Adrenal gland (tissue), 12 donors: Measurements from ENCODE around the gene FBXW8. TPM values are rescaled to one million over a fixed set of nuclear protein-coding genes. Genes with fewer than 3 reads are reported as not detected.
A peak's percentile ranks its signal among the peaks of the same experiment; 100 is the strongest.

Source experiments
- DNase-seq, 7 donors: peaks; one replicate each; pipeline ENCODE4 v3.0.0-alpha.2; 2019 to 2020
- H3K27ac ChIP-seq, 5 donors: fragments of 200-600 bp; sonication (generic) in 4 of 5; 1 replicate in 3 of 5; 2 replicates in 2 of 5; pipeline versions ENCODE4 v1.5.1 to v1.8.0; 2016 to 2020; ENCODE audit warnings: mild to moderate bottlenecking in 1 of 5
- H3K27me3 ChIP-seq: fragments of 200-600 bp; 2 replicates; pipeline ENCODE4 v1.8.0; 2021
- H3K36me3 ChIP-seq, 2 donors: fragments of 200-600 bp; replicated peaks in 1 of 2; 1 replicate in 1 of 2; 2 replicates in 1 of 2; pipeline versions ENCODE4 v1.5.1 to v1.8.0; 2018 to 2022
- H3K4me1 ChIP-seq, 2 donors: fragments of 200-600 bp; replicated peaks in 1 of 2; 1 replicate in 1 of 2; 2 replicates in 1 of 2; pipeline versions ENCODE4 v1.5.1 to v1.8.0; 2018 to 2021
- H3K4me3 ChIP-seq, 4 donors: fragments of 200-600 bp; sonication (generic) in 3 of 4; one replicate each; pipeline ENCODE4 v1.5.1; 2016 to 2018
- H3K9me3 ChIP-seq, 3 donors: fragments of 200-600 bp; sonication (generic) in 1 of 3; replicated peaks in 1 of 3; 1 replicate in 2 of 3; 2 replicates in 1 of 3; pipeline versions ENCODE4 v1.5.1 to v1.8.0; 2016 to 2021
- CTCF ChIP-seq, 6 experiments: fragments of 450-650 bp in 4 of 6; fragments of 200-600 bp in 2 of 6; sonication (generic) in 1 of 6; IDR thresholded peaks; 1 replicate in 5 of 6; 2 replicates in 1 of 6; pipeline versions ENCODE4 v1.5.1 to v1.8.0; 2016 to 2021; ENCODE audit warnings: antibody characterized with exemption in 6 of 6, mild to moderate bottlenecking in 2 of 6, moderate library complexity in 1 of 6
- POLR2A ChIP-seq, 2 donors: fragments of 450-650 bp; IDR thresholded peaks; one replicate each; pipeline ENCODE4 v1.6.1; 2017; ENCODE audit warnings: antibody characterized with exemption in 2 of 2, mild to moderate bottlenecking in 2 of 2, moderate library complexity in 1 of 2
- WGBS, 4 donors: extraction: QIAGEN DNeasy Blood & Tissue Kit in 2 of 4; methylation state at CpG; one replicate each; pipeline versions ENCODE4 v1.1.5 to v1.1.7; 2013 to 2017; 5-methylcytosine and 5-hydroxymethylcytosine counted together
- intact Hi-C, 2 donors: fragments of 100-400 bp; cut with DNase I; formaldehyde crosslinking; loops; one replicate each; pipeline versions ENCODE4 v1.14.1 to v1.15.0; 2022 to 2023
- polyA plus RNA-seq, 3 donors: library from polyadenylated mRNA; stranded (reverse); fragments of 200-250 nt in 2 of 3; fragments of 350-450 nt in 1 of 3; fragmentation: Illumina TruSeq in 1 of 3; extraction: RNeasy Lipid Tissue Mini Kit (QIAGEN cat#74804) in 1 of 3; gene quantifications; one replicate each; pipeline ENCODE4 v1.2.3, GENCODE V29; 2013 to 2014
- total RNA-seq, 9 donors: library from RNA; depleted of rRNA in 4 of 9; stranded (reverse); fragments of >200 nt in 4 of 9; fragments of 120-200 nt in 1 of 9; fragmentation: NEBNext Ultra II Directional in 1 of 9; extraction: Animal tissue kit (Norgen Biotek cat#: 25700) in 1 of 9; gene quantifications; one replicate each; pipeline versions ENCODE4 v1.1.0 to v1.2.4, GENCODE V29; 2013 to 2023
- donor health status: healthy with polysubstance abuse.
- donor health status: Bipolar disorder and iron deficiency.
- donor health status: DM: yes; HTN: yes; CAD: no.
- donor health status: DM: no; HTN: no; CAD: no.
- donor health status: DM: no; HTN: no; CAD: no.
- donor health status: DM: yes; HTN: yes; CAD: no.

The FBXW8 gene
- total and polyA plus RNA-seq, 12 donors: 2.9 to 19.1 (median 14.3) TPM

GRCh38 chr12:117013726-117014125 is 103.0 kb downstream of the FBXW8 start:
- Histone ChIP-seq H3K27ac (no peak overlapping the region), H3K27me3 (no peaks in the 10 kb centered on the region), H3K4me3 (no peak overlapping the region), H3K9me3 (no peaks in the 10 kb centered on the region), H3K4me1 (peaks cover 0 to 10% of the 10 kb centered on the region in 2 donors), H3K36me3 (peaks cover 0 to 7% of the 10 kb centered on the region in 2 donors)
- DNase-seq: no peak
- no peak for TF ChIP-seq POLR2A (IDR thresholded peaks at IDR 0.05)
- no peak for TF ChIP-seq CTCF (IDR thresholded peaks at IDR 0.05)
- intact Hi-C loops: no loop called here
- 76 to 92% (median 87%) methylated on average over 1 of the region's 1 CpG for WGBS, 4 donors

- TF ChIP-seq POLR2A (IDR thresholded peaks at IDR 0.05): no peak
- TF ChIP-seq CTCF (IDR thresholded peaks at IDR 0.05): no peak
- H3K36me3 ChIP-seq: peaks cover 0 to 7% of the 10 kb centered on the region in 2 donors
These were observed 103.7 kb downstream of the FBXW8 start for GRCh38 chr12:117014342-117014887.

GRCh38 chr12:117015811-117016210 is 105.1 kb downstream of the FBXW8 start:
- no peaks in the 10 kb centered on the region for H3K27me3 ChIP-seq
- no peak for DNase-seq
- H3K4me1 ChIP-seq: peaks cover 0 to 7% of the 10 kb centered on the region in 2 donors
- peaks cover 0 to 7% of the 10 kb centered on the region in 2 donors for H3K36me3 ChIP-seq
- no peak overlapping the region for H3K27ac ChIP-seq
- H3K4me3 ChIP-seq: no peak overlapping the region
- intact Hi-C loops: no loop called here
- no peaks in the 10 kb centered on the region for H3K9me3 ChIP-seq
- TF ChIP-seq POLR2A (IDR thresholded peaks at IDR 0.05) (no peak), CTCF (IDR thresholded peaks at IDR 0.05) (no peak)

More at GRCh38 chr12:117014342-117014887, 103.7 kb downstream of the FBXW8 start:
- 96 to 97% (median 96%) methylated on average over 7 to 8 of the region's 8 CpGs for WGBS, 4 donors
- peaks cover 0 to 10% of the 10 kb centered on the region in 2 donors for H3K4me1 ChIP-seq
- H3K4me3 ChIP-seq: no peak overlapping the region
- H3K27ac ChIP-seq: no peak overlapping the region
- intact Hi-C loops: no loop called here
- no peak for DNase-seq
- no peaks in the 10 kb centered on the region for H3K9me3 ChIP-seq
- no peaks in the 10 kb centered on the region for H3K27me3 ChIP-seq

- TF ChIP-seq CTCF (IDR thresholded peaks at IDR 0.05) (no peak), POLR2A (IDR thresholded peaks at IDR 0.05) (no peak)
- H3K4me3 ChIP-seq: no peak overlapping the region
- H3K36me3 ChIP-seq: peaks cover 0 to 7% of the 10 kb centered on the region in 2 donors
- H3K4me1 ChIP-seq: no peaks in the 10 kb centered on the region
- intact Hi-C loops: no loop called here
- peak in 1 of 7 donors; percentile 35 for DNase-seq
- no peaks in the 10 kb centered on the region for H3K9me3 ChIP-seq
- 90 to 95% (median 93%) methylated on average over 9 of the region's 9 CpGs for WGBS, 4 donors
- no peak overlapping the region for H3K27ac ChIP-seq
- no peaks in the 10 kb centered on the region for H3K27me3 ChIP-seq
These were observed 107.1 kb downstream of the FBXW8 start for GRCh38 chr12:117017807-117018206.
